Neural cell (in vitro differentiated cells): ENCODE data around the gene KRT12.

Source experiments
- EP300 ChIP-seq: fragments of 450-650 bp; conservative IDR thresholded peaks from 2 replicates; pipeline ENCODE4 v1.6.1; 2014; ENCODE audit warnings: antibody characterized with exemption, mild to moderate bottlenecking, moderate library complexity; ENCODE audit not compliant: poor library complexity, severe bottlenecking
- EZH2 ChIP-seq: fragments of 200-600, 300-800 bp; shearing (Covaris generic), sonication (generic); IDR thresholded peaks from 2 replicates; pipeline ENCODE4 v1.6.1; 2014; ENCODE audit warnings: antibody characterized with exemption, low read length, borderline replicate concordance, mild to moderate bottlenecking; ENCODE audit not compliant: insufficient read depth, poor library complexity, severe bottlenecking
- MXI1 ChIP-seq: fragments of 450-650 bp; conservative IDR thresholded peaks from 2 replicates; pipeline ENCODE4 v1.6.1; 2014; ENCODE audit warnings: antibody characterized with exemption, mild to moderate bottlenecking; ENCODE audit not compliant: poor library complexity, severe bottlenecking
- POLR2AphosphoS5 ChIP-seq: IDR thresholded peaks from 2 replicates; pipeline ENCODE4 v1.6.1; 2012
- RAD21 ChIP-seq: fragments of 450-650 bp; conservative IDR thresholded peaks from 2 replicates; pipeline ENCODE4 v1.6.1; 2014; ENCODE audit warnings: antibody characterized with exemption, mild to moderate bottlenecking, moderate library complexity
- TF ChIP-seq, protein P1 (sequence below): fragments of 450-650 bp; IDR thresholded peaks from 2 replicates; pipeline ENCODE4 v1.5.1; 2014; ENCODE audit warnings: antibody characterized with exemption, mild to moderate bottlenecking, moderate library complexity; ENCODE audit not compliant: poor library complexity, severe bottlenecking

DNA sequence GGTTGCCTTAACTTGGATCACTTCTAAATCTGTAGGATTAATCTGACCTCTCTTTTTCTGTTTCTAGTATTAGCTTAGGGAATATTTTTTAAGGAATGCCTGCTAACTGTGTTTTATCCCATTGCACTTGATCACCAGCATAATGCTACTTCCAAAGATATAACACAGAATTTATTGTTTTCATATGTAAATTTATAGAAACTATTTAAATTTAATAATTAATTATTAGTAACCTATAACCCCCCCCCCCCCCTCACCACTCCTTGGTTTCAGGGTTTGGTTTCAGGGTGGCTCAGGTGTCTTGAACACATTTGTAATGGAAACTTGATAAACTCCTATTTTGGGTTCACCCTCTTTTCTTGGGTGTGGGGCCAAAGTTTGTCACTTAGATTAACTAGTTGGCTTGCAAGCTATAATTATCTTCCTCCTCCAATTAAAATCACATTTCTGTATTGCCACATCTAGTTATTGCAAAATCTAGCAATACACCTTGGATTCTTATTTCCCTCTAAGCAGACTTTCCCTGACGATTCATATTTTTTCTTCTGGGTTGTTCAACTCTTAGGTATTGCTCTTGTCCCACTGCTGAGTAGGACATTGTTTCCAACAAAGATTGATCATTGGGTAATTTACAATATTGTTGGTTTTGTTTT is 18.3 kb downstream of the KRT12 start:
- TF ChIP-seq, protein P1, sequence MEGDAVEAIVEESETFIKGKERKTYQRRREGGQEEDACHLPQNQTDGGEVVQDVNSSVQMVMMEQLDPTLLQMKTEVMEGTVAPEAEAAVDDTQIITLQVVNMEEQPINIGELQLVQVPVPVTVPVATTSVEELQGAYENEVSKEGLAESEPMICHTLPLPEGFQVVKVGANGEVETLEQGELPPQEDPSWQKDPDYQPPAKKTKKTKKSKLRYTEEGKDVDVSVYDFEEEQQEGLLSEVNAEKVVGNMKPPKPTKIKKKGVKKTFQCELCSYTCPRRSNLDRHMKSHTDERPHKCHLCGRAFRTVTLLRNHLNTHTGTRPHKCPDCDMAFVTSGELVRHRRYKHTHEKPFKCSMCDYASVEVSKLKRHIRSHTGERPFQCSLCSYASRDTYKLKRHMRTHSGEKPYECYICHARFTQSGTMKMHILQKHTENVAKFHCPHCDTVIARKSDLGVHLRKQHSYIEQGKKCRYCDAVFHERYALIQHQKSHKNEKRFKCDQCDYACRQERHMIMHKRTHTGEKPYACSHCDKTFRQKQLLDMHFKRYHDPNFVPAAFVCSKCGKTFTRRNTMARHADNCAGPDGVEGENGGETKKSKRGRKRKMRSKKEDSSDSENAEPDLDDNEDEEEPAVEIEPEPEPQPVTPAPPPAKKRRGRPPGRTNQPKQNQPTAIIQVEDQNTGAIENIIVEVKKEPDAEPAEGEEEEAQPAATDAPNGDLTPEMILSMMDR, result no peak
- TF ChIP-seq EZH2 (no peak), EP300 (no peak), POLR2AphosphoS5 (no peak), MXI1 (no peak), RAD21 (no peak)
